ENCODE results near the gene SNX13. TPM values are rescaled to one million over a fixed set of nuclear protein-coding genes. Genes with fewer than 3 reads are reported as not detected.
A peak's percentile ranks its signal among the peaks of the same experiment; 100 is the strongest.

Gene SNX13
- total RNA-seq, 2 donors from 2014 or later, result 19.5 to 19.8 TPM

DNA sequence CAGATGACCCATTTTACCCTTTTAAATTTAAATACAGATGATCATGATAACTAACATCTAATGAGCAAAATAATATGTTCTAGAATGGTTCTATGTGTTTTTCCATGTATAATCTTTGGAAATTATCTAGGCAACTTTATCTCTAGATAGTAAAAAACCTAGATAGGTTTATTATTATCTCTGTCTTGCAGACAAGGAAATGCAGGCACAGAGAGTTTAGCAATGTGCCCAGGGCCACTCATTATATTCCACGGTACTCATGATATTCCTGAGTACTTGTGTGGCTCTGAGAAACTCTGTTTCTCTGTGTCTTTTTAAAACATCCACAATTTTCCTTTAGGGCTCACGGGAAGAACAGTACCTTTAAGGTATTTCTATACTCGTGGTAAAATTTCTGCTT is 26.4 kb upstream of the SNX13 start:
- Mint-ChIP-seq H3K9me3 (peaks cover 0 to 2% of the 10 kb centered on the region in 2 donors), H3K36me3 (ENCODE audit: insufficient read depth in 2 of 2) (no peaks in the 10 kb centered on the region), H3K4me3 (no peak overlapping the region), H3K27ac (no peak overlapping the region), H3K27me3 (ENCODE audit: low read depth) (peaks cover 7% of the 10 kb centered on the region), H3K4me1 (ENCODE audit: low read depth) (no peaks in the 10 kb centered on the region)
- DNase-seq, result no peak
- ATAC-seq (replicated peaks in 1 of 2), result no peak

DNA sequence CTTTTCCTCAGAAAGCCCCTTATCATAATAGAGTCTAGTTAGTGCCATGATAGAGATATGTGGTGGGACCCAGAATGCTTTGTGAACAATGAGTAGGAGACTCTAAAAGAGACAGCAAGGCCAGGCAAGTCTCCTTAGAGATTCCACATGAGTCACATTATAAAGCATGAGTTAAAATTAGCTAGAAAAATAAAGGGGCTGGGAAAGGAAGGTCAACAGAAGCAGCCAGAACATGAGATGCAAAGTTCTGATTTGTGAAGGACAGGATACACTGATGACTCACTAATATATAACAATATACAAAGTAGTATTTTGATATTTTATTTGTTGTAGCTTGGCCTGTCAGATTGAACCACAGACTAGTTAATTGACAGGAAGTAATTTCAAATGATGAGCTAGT is 25.3 kb upstream of the SNX13 start:
- DNase-seq (no peak), ATAC-seq (replicated peaks in 1 of 2) (no peak)
- no peaks in the 10 kb centered on the region for H3K36me3 Mint-ChIP-seq (ENCODE audit: insufficient read depth in 2 of 2)
- peaks cover 7% of the 10 kb centered on the region for H3K27me3 Mint-ChIP-seq (ENCODE audit: low read depth)
- no peaks in the 10 kb centered on the region for H3K4me1 Mint-ChIP-seq (ENCODE audit: low read depth)
- H3K27ac Mint-ChIP-seq, result no peak overlapping the region
- peaks cover 0 to 2% of the 10 kb centered on the region in 2 donors for H3K9me3 Mint-ChIP-seq
- H3K4me3 Mint-ChIP-seq, result no peak overlapping the region

DNA sequence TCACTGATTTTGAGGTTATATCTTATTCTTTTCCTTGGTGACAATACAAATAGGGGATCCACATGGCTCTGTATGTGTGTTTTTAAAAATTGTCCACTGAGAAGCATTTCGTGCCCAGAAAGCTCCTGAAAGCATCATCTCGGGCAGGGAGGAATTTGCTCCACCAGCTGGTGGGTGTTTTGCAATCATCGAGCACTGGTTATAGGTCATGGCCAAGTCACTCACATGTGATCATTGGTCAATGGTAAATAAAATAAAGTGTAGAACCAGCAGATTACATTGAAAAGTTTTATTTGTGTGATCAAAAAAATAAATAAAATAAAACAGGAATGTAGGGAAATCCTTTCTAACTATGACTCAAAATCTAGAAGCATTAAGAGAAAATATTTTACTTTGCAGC is 23.0 kb upstream of the SNX13 start:
- peaks cover 7% of the 10 kb centered on the region for H3K27me3 Mint-ChIP-seq (ENCODE audit: low read depth)
- no peaks in the 10 kb centered on the region for H3K4me1 Mint-ChIP-seq (ENCODE audit: low read depth)
- no peaks in the 10 kb centered on the region for H3K36me3 Mint-ChIP-seq (ENCODE audit: insufficient read depth in 2 of 2)
- ATAC-seq (replicated peaks in 1 of 2) (no peak), DNase-seq (no peak)
- peaks cover 0 to 2% of the 10 kb centered on the region in 2 donors for H3K9me3 Mint-ChIP-seq
- H3K4me3 Mint-ChIP-seq, result no peak overlapping the region
- H3K27ac Mint-ChIP-seq, result no peak overlapping the region

DNA sequence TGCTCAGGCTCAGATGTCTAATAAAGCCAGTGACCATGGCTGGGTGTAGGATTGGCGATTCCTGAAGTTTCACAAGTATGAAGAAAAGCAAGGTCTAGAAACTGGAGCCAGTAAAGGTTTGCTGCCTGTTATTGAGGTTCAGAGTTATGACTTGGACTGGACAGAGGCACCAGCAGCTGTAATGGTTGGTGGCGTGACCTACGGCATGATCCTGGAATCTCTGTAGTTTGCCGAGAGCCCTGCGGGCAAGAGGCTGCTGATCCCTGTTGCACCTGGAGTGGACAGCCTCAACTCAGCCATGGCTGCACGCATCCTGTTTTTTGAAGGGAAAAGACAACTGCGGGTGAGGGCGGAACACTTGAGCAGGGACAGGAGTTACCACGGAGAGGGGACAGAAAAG is 22.4 kb upstream of the SNX13 start:
- peaks cover 0 to 2% of the 10 kb centered on the region in 2 donors for H3K9me3 Mint-ChIP-seq
- no peaks in the 10 kb centered on the region for H3K4me1 Mint-ChIP-seq (ENCODE audit: low read depth)
- H3K4me3 Mint-ChIP-seq, result no peak overlapping the region
- H3K36me3 Mint-ChIP-seq (ENCODE audit: insufficient read depth in 2 of 2), result no peaks in the 10 kb centered on the region
- DNase-seq (no peak), ATAC-seq (replicated peaks in 1 of 2) (no peak)
- peaks cover 14% of the 10 kb centered on the region for H3K27me3 Mint-ChIP-seq (ENCODE audit: low read depth)
- H3K27ac Mint-ChIP-seq, result no peak overlapping the region

DNA sequence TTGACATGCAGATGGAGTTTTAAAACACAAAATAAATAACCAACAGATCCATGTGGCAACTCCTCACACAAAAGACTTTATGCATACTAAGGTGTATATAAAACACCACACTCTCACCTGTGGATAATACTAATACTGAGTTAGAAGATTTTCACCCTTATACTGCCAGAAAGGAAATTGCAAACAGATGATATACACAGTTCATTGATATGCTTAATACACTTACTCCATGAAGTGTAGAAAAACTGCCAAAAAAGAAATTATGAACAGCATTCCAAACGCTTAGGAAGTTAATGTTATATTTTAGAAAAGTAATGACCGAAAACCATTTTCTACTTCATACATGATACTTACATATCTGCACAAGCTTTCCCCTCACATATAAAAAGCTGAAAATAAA is 17.6 kb upstream of the SNX13 start:
- no peak overlapping the region for H3K27ac Mint-ChIP-seq

DNA sequence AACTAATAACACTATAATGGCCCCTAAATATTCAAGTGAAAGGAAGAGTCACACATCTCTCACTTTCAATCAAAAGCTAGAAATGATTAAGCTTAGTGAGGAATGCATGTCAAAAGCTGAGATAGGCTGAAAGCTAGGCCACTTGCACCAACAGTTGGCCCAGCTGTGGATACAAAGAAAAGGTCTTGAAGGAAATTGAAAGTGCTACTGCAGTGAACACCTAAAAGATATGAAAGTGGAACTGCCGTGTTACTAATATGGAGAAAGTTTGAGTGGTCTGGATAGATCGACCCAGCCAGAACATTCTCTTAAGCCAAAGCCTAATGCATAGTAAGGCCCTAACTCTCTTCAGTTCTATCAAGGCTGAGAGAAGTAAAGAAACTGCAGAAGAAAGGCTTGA is 12.1 kb upstream of the SNX13 start:
- H3K9me3 Mint-ChIP-seq, result no peaks in the 10 kb centered on the region
- DNase-seq (peak; percentile 42 to 55), ATAC-seq (replicated peaks in 1 of 2) (peak; percentile 97 to 98)
- H3K4me1 Mint-ChIP-seq (ENCODE audit: low read depth), result peaks cover 35% of the 10 kb centered on the region
- H3K36me3 Mint-ChIP-seq (ENCODE audit: insufficient read depth in 2 of 2), result no peaks in the 10 kb centered on the region
- peaks cover 15% of the 10 kb centered on the region for H3K27me3 Mint-ChIP-seq (ENCODE audit: low read depth)
- peak overlapping the region; percentile 25 for H3K27ac Mint-ChIP-seq
- H3K4me3 Mint-ChIP-seq, result peak overlapping the region; percentile 12 to 46

More for the DNA sequence above, 17.6 kb upstream of the SNX13 start:
- ATAC-seq (replicated peaks in 1 of 2) (no peak), DNase-seq (no peak)
- peaks cover 13% of the 10 kb centered on the region for H3K4me1 Mint-ChIP-seq (ENCODE audit: low read depth)
- peaks cover 25% of the 10 kb centered on the region for H3K27me3 Mint-ChIP-seq (ENCODE audit: low read depth)
- no peaks in the 10 kb centered on the region for H3K36me3 Mint-ChIP-seq (ENCODE audit: insufficient read depth in 2 of 2)
- no peak overlapping the region for H3K4me3 Mint-ChIP-seq
- H3K9me3 Mint-ChIP-seq, result no peaks in the 10 kb centered on the region

DNA sequence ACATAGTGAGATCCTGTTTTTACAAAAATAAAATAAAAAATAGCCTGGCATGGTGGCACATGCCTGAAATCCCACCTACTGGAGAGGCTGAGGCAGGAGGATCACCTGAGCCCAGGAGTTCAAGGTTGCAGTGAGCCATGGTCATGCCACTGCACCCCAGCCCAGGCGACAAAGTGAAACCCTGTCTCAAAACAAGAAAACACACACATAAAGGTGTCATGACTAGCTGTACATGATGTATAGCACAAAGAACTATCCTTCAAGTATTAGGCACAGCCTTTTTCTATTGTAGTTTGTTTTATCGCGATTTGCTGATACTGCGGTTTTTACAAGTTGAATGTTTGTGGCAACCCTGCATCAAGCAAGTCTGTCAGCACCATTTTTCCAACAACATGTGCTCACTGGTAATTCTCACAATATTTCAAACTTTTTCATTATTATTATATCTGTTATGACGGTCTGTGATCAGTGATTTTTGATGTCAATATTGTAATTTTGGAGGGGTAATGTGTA is 11.5 kb upstream of the SNX13 start:
- H3K27me3 Mint-ChIP-seq (ENCODE audit: low read depth), result peaks cover 16% of the 10 kb centered on the region
- peak overlapping the region in 1 of 2 donors; percentile 12 for H3K4me3 Mint-ChIP-seq
- no peak overlapping the region for H3K27ac Mint-ChIP-seq
- peak; percentile 7 to 32 for DNase-seq
- H3K9me3 Mint-ChIP-seq, result no peaks in the 10 kb centered on the region
- H3K4me1 Mint-ChIP-seq (ENCODE audit: low read depth), result peaks cover 36% of the 10 kb centered on the region
- H3K36me3 Mint-ChIP-seq (ENCODE audit: insufficient read depth in 2 of 2), result no peaks in the 10 kb centered on the region
- peak; percentile 64 to 69 for ATAC-seq (replicated peaks in 1 of 2)

DNA sequence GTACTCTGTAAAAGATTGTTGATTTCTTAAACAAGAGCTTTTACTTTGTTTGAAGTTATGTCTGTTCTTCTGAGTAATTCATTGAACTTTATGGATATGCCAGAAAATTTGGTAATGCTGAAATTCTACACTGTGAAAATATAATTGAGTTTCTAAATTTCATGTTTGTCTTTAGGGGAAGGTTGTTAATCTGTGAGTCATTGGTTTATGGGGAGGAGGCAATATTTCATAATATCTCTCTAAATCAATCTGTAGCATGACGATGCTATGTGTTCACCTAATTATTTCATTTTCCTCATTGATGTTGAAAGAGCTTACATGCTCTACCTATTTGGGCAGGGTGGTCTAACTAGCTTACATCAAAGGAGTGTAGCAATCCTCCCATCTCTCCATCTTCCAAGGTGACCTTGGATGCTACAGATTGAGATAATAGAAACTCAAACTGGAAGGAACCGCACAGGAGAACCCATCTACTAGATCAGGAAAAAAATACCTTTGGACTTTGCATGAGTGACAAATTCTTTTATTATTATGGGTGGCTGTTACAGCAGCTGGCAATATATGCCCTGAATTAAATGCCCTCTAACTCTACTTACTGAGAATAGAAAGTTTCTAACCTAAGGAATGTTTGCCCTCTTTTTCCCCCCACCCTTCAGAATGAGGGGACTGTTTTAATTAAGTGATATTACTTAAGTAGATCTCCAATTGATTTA is 8.4 kb upstream of the SNX13 start:
- DNase-seq (no peak), ATAC-seq (replicated peaks in 1 of 2) (no peak)
- Mint-ChIP-seq H3K36me3 (ENCODE audit: insufficient read depth in 2 of 2) (no peaks in the 10 kb centered on the region), H3K27ac (no peak overlapping the region), H3K4me1 (ENCODE audit: low read depth) (peaks cover 34% of the 10 kb centered on the region), H3K27me3 (ENCODE audit: low read depth) (peaks cover 7% of the 10 kb centered on the region), H3K4me3 (no peak overlapping the region), H3K9me3 (no peaks in the 10 kb centered on the region)

DNA sequence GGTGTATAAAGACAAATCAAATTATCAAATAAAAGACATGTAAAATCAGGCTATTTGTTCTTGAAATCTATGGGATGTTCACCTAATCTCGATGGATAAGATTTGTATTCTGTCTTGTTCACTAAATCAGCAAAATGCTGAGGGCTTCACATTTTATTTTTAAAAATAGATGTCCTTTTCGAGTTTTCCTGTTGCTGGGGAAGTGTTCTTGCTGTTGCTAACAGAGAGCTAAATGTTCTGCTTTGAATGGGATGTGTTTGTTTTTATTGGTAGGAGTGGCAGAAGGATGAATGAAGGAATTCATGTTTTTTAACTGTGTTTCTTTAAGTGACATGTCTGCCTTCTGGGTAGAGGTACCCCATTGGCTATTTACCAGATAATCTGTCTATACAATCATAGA is 7.3 kb upstream of the SNX13 start:
- ATAC-seq (replicated peaks in 1 of 2), result no peak
- no peaks in the 10 kb centered on the region for H3K9me3 Mint-ChIP-seq

DNA sequence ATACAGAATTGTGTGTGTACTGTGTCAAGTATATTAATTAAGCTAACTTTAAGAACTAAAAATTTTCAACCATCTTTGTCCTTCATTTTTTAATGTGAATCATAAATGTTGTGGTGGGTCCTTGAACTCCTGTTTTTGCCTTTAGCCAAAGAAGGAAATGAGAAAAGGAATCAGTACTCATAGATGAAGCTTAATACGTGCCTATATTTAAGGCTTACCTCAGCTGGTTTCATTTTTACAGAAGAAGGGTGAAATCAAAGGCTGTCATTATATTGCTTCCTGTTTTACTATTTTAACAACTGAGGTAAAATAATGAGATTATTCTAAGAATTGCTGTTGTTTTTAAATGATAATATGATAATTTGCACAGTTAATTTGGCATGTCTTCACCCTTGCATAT is 6.3 kb upstream of the SNX13 start:
- H3K27me3 Mint-ChIP-seq (ENCODE audit: low read depth), result peaks cover 7% of the 10 kb centered on the region
- no peak overlapping the region for H3K27ac Mint-ChIP-seq
- H3K4me3 Mint-ChIP-seq, result peak overlapping the region in 1 of 2 donors; percentile 54
- H3K9me3 Mint-ChIP-seq, result no peaks in the 10 kb centered on the region
- H3K4me1 Mint-ChIP-seq (ENCODE audit: low read depth), result peaks cover 26% of the 10 kb centered on the region
- no peak for DNase-seq
- H3K36me3 Mint-ChIP-seq (ENCODE audit: insufficient read depth in 2 of 2), result no peaks in the 10 kb centered on the region
- ATAC-seq (replicated peaks in 1 of 2), result no peak

More for the DNA sequence above, 7.3 kb upstream of the SNX13 start:
- H3K4me1 Mint-ChIP-seq (ENCODE audit: low read depth), result peaks cover 25% of the 10 kb centered on the region
- no peaks in the 10 kb centered on the region for H3K36me3 Mint-ChIP-seq (ENCODE audit: insufficient read depth in 2 of 2)
- H3K27me3 Mint-ChIP-seq (ENCODE audit: low read depth), result peaks cover 7% of the 10 kb centered on the region
- no peak overlapping the region for H3K27ac Mint-ChIP-seq
- no peak for DNase-seq
- H3K4me3 Mint-ChIP-seq, result peak overlapping the region in 1 of 2 donors; percentile 14

DNA sequence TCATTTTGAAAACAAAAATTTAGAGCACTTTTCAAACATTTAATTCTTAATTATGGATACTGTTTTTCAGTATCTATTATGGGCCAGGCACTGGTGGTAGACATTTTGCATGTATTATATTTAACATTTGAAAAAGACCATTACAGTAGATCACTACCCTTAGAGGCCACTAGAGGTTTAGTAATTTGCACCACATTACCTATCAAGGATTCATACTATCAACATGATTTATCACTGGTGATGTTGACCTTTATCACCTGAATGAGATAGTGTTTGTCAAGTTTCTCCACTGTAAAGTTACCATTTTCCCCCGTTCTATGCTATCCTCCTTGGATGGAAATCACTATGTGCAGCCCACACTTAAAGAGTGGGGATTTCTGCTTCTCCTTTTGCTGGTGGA is 4.4 kb upstream of the SNX13 start:
- no peak overlapping the region for H3K27ac Mint-ChIP-seq
- no peak for DNase-seq
- H3K4me3 Mint-ChIP-seq, result no peak overlapping the region
- H3K36me3 Mint-ChIP-seq (ENCODE audit: insufficient read depth in 2 of 2), result peaks cover 1 to 3% of the 10 kb centered on the region in 2 donors
- peaks cover 7% of the 10 kb centered on the region for H3K27me3 Mint-ChIP-seq (ENCODE audit: low read depth)
- peaks cover 32% of the 10 kb centered on the region for H3K4me1 Mint-ChIP-seq (ENCODE audit: low read depth)
- ATAC-seq (replicated peaks in 1 of 2), result no peak
- no peaks in the 10 kb centered on the region for H3K9me3 Mint-ChIP-seq

DNA sequence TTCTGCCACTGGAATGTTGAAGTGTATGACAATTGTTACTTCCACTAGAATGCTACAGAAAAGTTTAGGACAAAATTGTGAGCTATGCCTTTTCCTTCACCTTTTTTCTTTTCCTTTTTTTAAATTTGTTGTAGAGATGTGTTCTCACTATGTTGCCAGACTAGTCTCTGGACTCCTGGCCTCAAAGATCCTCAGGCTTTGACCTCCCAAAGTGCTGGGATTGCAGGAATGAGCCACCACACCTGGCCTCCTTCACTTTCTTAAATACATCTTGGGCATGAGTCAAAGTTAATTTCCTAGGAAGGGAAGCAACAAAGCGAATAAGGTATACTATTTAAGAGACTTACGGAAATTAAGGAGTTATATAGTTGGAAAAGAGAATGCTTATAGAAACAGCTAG is 2.7 kb upstream of the SNX13 start:
- Mint-ChIP-seq H3K27me3 (ENCODE audit: low read depth) (peaks cover 7% of the 10 kb centered on the region), H3K4me3 (no peak overlapping the region), H3K27ac (no peak overlapping the region), H3K4me1 (ENCODE audit: low read depth) (peaks cover 41% of the 10 kb centered on the region), H3K36me3 (ENCODE audit: insufficient read depth in 2 of 2) (peaks cover 3 to 5% of the 10 kb centered on the region in 2 donors), H3K9me3 (no peaks in the 10 kb centered on the region)
- DNase-seq (no peak), ATAC-seq (replicated peaks in 1 of 2) (no peak)

DNA sequence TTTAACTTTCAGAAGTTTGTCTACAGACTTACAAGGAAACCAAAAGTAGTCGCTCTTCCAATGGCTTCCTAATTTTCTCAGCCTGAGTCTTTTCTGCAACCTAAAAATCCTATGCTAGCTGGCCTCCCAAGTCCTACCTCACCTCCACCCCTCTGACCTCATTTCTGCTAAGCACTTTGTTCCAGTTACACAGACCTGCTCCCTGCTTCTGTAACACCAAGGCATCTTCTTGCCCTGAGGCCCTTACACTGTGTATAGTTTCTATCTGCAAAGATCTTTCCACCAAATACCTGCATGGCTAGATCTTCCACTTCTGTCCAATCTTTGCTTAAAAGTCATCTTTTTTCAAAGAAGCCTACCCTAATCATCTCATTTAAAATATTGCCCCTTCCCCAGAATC is 1.9 kb upstream of the SNX13 start:
- Mint-ChIP-seq H3K4me3 (peak overlapping the region in 1 of 2 donors; percentile 68), H3K36me3 (ENCODE audit: insufficient read depth in 2 of 2) (peaks cover 3 to 5% of the 10 kb centered on the region in 2 donors), H3K9me3 (no peaks in the 10 kb centered on the region), H3K27me3 (ENCODE audit: low read depth) (no peaks in the 10 kb centered on the region), H3K27ac (peak overlapping the region; percentile 16), H3K4me1 (ENCODE audit: low read depth) (peaks cover 42% of the 10 kb centered on the region)
- ATAC-seq (replicated peaks in 1 of 2) (no peak), DNase-seq (no peak)

DNA sequence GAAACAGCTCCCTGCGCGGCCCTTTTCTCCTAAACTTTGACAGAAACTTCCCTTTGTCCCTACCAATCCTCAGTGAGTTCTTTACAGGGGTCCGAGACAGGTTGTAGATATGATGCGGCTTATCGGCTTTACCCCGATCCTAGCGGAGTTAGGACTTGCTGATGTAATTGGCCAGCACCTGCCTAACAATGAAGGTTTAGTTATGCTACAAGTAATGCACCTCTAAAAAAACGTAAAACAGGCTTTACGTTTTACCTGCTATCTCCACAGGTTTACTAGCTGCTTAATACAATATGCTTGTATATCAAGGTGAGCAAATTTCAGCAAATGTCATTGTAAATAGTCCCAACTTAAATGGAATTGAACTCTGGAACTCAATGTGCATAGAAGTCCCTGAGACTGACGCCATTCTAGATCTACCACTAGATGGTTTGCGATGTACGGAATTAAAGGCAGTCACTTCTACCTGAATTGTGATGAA is 697 bp upstream of the SNX13 start:
- H3K27ac Mint-ChIP-seq, result peak overlapping the region; percentile 99

More for the DNA sequence above, 697 bp upstream of the SNX13 start:
- peak overlapping the region; percentile 92 to 96 for H3K4me3 Mint-ChIP-seq
- no peaks in the 10 kb centered on the region for H3K27me3 Mint-ChIP-seq (ENCODE audit: low read depth)
- peak in 1 of 2 donors; percentile 2 for DNase-seq
- H3K36me3 Mint-ChIP-seq (ENCODE audit: insufficient read depth in 2 of 2), result peaks cover 5% of the 10 kb centered on the region in 2 donors
- peaks cover 45% of the 10 kb centered on the region for H3K4me1 Mint-ChIP-seq (ENCODE audit: low read depth)
- H3K9me3 Mint-ChIP-seq, result no peaks in the 10 kb centered on the region
- no peak for ATAC-seq (replicated peaks in 1 of 2)
